Liver (tissue), 9 donors: ENCODE measurements around the gene SAYSD1. TPM values are rescaled to one million over a fixed set of nuclear protein-coding genes. Genes with fewer than 3 reads are reported as not detected.

ENCODE experiments used
- DNase-seq: peaks from one replicate; pipeline ENCODE4 v3.0.0-alpha.2; 2017; ENCODE audit warnings: low spot score
- H3K27ac ChIP-seq, 2 donors: one replicate each; pipeline ENCODE4 v1.7.0; 2013; ENCODE audit warnings: inconsistent platforms in 2 of 2, low read length in 2 of 2, control low read depth in 1 of 2, low read depth in 1 of 2, mild to moderate bottlenecking in 1 of 2
- H3K27me3 ChIP-seq, 4 donors: one replicate each; pipeline versions ENCODE4 v1.6.1 to v1.7.0; 2013; ENCODE audit warnings: low read length in 3 of 4, inconsistent platforms in 1 of 4, mild to moderate bottlenecking in 1 of 4, moderate library complexity in 1 of 4; ENCODE audit not compliant: control insufficient read depth in 4 of 4, insufficient read depth in 4 of 4
- H3K36me3 ChIP-seq, 4 donors: one replicate each; pipeline versions ENCODE4 v1.6.1 to v1.7.0; 2013; ENCODE audit warnings: low read length in 3 of 4, mild to moderate bottlenecking in 3 of 4, low read depth in 1 of 4, moderate library complexity in 1 of 4; ENCODE audit not compliant: control insufficient read depth in 4 of 4, insufficient read depth in 3 of 4
- H3K4me1 ChIP-seq, 4 donors: one replicate each; pipeline versions ENCODE4 v1.6.1 to v1.7.0; 2013; ENCODE audit warnings: low read length in 3 of 4, mild to moderate bottlenecking in 3 of 4, moderate library complexity in 1 of 4; ENCODE audit not compliant: control insufficient read depth in 4 of 4, insufficient read depth in 4 of 4
- H3K4me3 ChIP-seq, 3 donors: one replicate each; pipeline versions ENCODE4 v1.6.1 to v1.7.0; 2013; ENCODE audit warnings: low read length in 3 of 3, control low read depth in 1 of 3, low read depth in 1 of 3, mild to moderate bottlenecking in 1 of 3
- H3K9ac ChIP-seq, 2 donors: one replicate each; pipeline ENCODE4 v1.7.0; 2013; ENCODE audit warnings: low read length in 2 of 2, mild to moderate bottlenecking in 2 of 2, moderate library complexity in 2 of 2, control low read depth in 1 of 2, low read depth in 1 of 2
- H3K9me3 ChIP-seq, 4 donors: one replicate each; pipeline versions ENCODE4 v1.6.1 to v1.7.0; 2013; ENCODE audit warnings: low read length in 3 of 4; ENCODE audit not compliant: control insufficient read depth in 4 of 4
- EGR1 ChIP-seq, 2 donors: IDR thresholded peaks; 2 replicates each; pipeline ENCODE4 v1.6.1; 2016 to 2018; ENCODE audit warnings: antibody characterized with exemption in 2 of 2, low read depth in 2 of 2
- FOXA1 ChIP-seq: IDR thresholded peaks from 2 replicates; pipeline ENCODE4 v1.6.1; 2016; ENCODE audit warnings: antibody characterized with exemption
- FOXA2 ChIP-seq: IDR thresholded peaks from 2 replicates; pipeline ENCODE4 v1.6.1; 2016; ENCODE audit warnings: antibody characterized with exemption
- GABPA ChIP-seq, 2 donors: IDR thresholded peaks in 1 of 2; conservative IDR thresholded peaks in 1 of 2; 2 replicates each; pipeline ENCODE4 v1.6.1; 2016; ENCODE audit warnings: antibody characterized with exemption in 2 of 2, mild to moderate bottlenecking in 1 of 2, moderate library complexity in 1 of 2
- HNF4A ChIP-seq, 2 donors: conservative IDR thresholded peaks; 2 replicates each; pipeline ENCODE4 v1.6.1; 2016; ENCODE audit warnings: antibody characterized with exemption in 2 of 2, mild to moderate bottlenecking in 2 of 2
- HNF4G ChIP-seq: IDR thresholded peaks from 2 replicates; pipeline ENCODE4 v1.6.1; 2016; ENCODE audit warnings: antibody characterized with exemption
- JUND ChIP-seq, 2 donors: IDR thresholded peaks; 2 replicates each; pipeline ENCODE4 v1.6.1; 2016; ENCODE audit warnings: antibody characterized with exemption in 2 of 2
- NR2F2 ChIP-seq: IDR thresholded peaks from 2 replicates; pipeline ENCODE4 v1.6.1; 2016; ENCODE audit warnings: antibody characterized with exemption
- RXRA ChIP-seq, 2 donors: IDR thresholded peaks; 2 replicates each; pipeline ENCODE4 v1.6.1; 2017 to 2018; ENCODE audit warnings: antibody characterized with exemption in 2 of 2, mild to moderate bottlenecking in 1 of 2
- SP1 ChIP-seq: IDR thresholded peaks from 2 replicates; pipeline ENCODE4 v1.6.1; 2018; ENCODE audit warnings: antibody characterized with exemption, mild to moderate bottlenecking
- TAF1 ChIP-seq: conservative IDR thresholded peaks from 2 replicates; pipeline ENCODE4 v1.6.1; 2016; ENCODE audit warnings: antibody characterized with exemption, mild to moderate bottlenecking
- YY1 ChIP-seq: IDR thresholded peaks from 2 replicates; pipeline ENCODE4 v1.6.1; 2016; ENCODE audit warnings: antibody characterized with exemption, mild to moderate bottlenecking
- WGBS: extraction: QIAGEN DNeasy Blood & Tissue Kit; methylation state at CpG from one replicate; pipeline ENCODE4 v1.1.7; 2013; 5-methylcytosine and 5-hydroxymethylcytosine counted together
- polyA plus RNA-seq, 2 donors: library from polyadenylated mRNA; stranded (reverse) in 1 of 2; unstranded in 1 of 2; fragments of 200-250 nt in 1 of 2; fragments of >200 nt in 1 of 2; fragmentation: Nextera tagmentation in 1 of 2; extraction: Ambion mirVana in 1 of 2; gene quantifications; one replicate each; pipeline versions ENCODE4 v1.2.1 to v1.2.3, GENCODE V29; 2013 to 2015
- total RNA-seq, 2 donors: library from RNA; depleted of rRNA; stranded (reverse); fragments of >200 nt; gene quantifications; one replicate each; pipeline ENCODE4 v1.2.3, GENCODE V29; 2014
- TF ChIP-seq, protein P1 (sequence below): IDR thresholded peaks from 2 replicates; pipeline ENCODE4 v1.6.1; 2016; ENCODE audit warnings: antibody characterized with exemption, mild to moderate bottlenecking
- TF ChIP-seq, protein P2 (sequence below): IDR thresholded peaks from 2 replicates; pipeline ENCODE4 v1.6.1; 2016; ENCODE audit warnings: antibody characterized with exemption
- TF ChIP-seq, protein P3 (sequence below): IDR thresholded peaks from 2 replicates; pipeline ENCODE4 v1.6.1; 2016; ENCODE audit warnings: antibody characterized with exemption
- donor health status: healthy.
- donor health status: healthy.
- donor health status: healthy.
- donor health status: healthy.
- donor health status: healthy.

SAYSD1 gene
- total and polyA plus RNA-seq, 4 donors = 6.5 to 12.2 (median 9.3) TPM

DNA sequence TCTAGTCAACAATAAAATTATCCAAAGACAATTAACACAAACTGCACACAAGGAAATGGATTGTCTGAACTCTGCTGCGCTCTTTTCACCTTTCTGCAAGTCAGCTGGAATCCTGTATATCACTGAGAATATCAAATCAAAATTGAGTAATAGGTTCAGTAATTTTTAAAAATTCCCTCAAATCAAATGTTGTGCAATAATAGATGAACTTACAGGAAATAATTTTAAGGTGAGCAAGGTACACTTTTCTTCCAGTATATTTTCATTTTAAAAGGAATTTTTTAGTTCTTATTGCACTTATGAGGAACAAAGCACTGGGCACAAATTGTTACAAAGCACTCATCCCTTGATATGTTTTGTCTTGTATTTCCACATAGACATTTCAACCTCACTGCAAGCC, 1.2 kb downstream of the SAYSD1 start:
- Histone ChIP-seq H3K36me3 (peaks cover 0 to 16% (median 4%) of the 10 kb centered on the region in 4 donors), H3K27ac (no peak overlapping the region), H3K4me1 (peaks cover 0 to 17% (median 3%) of the 10 kb centered on the region in 4 donors), H3K27me3 (no peaks in the 10 kb centered on the region), H3K9me3 (no peaks in the 10 kb centered on the region), H3K9ac (no peak overlapping the region), H3K4me3 (peak overlapping the region in 1 of 3 donors; percentile 73)
- no peak for TF ChIP-seq EGR1 (IDR thresholded peaks at IDR 0.05; ENCODE audit: low read depth in 2 of 2)
- TF ChIP-seq SP1 = no peak
- no peak for TF ChIP-seq TAF1
- no peak for TF ChIP-seq HNF4A (conservative IDR thresholded peaks at IDR 0.05)
- TF ChIP-seq JUND (IDR thresholded peaks at IDR 0.05) = no peak
- TF ChIP-seq FOXA1 = no peak
- no peak for TF ChIP-seq GABPA (IDR thresholded peaks at IDR 0.05 in 1 of 2, conservative IDR thresholded peaks at IDR 0.05 in 1 of 2)
- TF ChIP-seq HNF4G = no peak
- no peak for TF ChIP-seq YY1
- TF ChIP-seq, protein P1, sequence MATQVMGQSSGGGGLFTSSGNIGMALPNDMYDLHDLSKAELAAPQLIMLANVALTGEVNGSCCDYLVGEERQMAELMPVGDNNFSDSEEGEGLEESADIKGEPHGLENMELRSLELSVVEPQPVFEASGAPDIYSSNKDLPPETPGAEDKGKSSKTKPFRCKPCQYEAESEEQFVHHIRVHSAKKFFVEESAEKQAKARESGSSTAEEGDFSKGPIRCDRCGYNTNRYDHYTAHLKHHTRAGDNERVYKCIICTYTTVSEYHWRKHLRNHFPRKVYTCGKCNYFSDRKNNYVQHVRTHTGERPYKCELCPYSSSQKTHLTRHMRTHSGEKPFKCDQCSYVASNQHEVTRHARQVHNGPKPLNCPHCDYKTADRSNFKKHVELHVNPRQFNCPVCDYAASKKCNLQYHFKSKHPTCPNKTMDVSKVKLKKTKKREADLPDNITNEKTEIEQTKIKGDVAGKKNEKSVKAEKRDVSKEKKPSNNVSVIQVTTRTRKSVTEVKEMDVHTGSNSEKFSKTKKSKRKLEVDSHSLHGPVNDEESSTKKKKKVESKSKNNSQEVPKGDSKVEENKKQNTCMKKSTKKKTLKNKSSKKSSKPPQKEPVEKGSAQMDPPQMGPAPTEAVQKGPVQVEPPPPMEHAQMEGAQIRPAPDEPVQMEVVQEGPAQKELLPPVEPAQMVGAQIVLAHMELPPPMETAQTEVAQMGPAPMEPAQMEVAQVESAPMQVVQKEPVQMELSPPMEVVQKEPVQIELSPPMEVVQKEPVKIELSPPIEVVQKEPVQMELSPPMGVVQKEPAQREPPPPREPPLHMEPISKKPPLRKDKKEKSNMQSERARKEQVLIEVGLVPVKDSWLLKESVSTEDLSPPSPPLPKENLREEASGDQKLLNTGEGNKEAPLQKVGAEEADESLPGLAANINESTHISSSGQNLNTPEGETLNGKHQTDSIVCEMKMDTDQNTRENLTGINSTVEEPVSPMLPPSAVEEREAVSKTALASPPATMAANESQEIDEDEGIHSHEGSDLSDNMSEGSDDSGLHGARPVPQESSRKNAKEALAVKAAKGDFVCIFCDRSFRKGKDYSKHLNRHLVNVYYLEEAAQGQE = no peak
- no peak for TF ChIP-seq FOXA2
- TF ChIP-seq, protein P2, sequence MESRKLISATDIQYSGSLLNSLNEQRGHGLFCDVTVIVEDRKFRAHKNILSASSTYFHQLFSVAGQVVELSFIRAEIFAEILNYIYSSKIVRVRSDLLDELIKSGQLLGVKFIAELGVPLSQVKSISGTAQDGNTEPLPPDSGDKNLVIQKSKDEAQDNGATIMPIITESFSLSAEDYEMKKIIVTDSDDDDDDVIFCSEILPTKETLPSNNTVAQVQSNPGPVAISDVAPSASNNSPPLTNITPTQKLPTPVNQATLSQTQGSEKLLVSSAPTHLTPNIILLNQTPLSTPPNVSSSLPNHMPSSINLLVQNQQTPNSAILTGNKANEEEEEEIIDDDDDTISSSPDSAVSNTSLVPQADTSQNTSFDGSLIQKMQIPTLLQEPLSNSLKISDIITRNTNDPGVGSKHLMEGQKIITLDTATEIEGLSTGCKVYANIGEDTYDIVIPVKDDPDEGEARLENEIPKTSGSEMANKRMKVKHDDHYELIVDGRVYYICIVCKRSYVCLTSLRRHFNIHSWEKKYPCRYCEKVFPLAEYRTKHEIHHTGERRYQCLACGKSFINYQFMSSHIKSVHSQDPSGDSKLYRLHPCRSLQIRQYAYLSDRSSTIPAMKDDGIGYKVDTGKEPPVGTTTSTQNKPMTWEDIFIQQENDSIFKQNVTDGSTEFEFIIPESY = no peak
- TF ChIP-seq, protein P3, sequence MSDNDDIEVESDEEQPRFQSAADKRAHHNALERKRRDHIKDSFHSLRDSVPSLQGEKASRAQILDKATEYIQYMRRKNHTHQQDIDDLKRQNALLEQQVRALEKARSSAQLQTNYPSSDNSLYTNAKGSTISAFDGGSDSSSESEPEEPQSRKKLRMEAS = no peak
- TF ChIP-seq RXRA (IDR thresholded peaks at IDR 0.05) = no peak
- no peak for DNase-seq
- 89% methylated on average over 1 of the region's 1 CpG for WGBS

DNA sequence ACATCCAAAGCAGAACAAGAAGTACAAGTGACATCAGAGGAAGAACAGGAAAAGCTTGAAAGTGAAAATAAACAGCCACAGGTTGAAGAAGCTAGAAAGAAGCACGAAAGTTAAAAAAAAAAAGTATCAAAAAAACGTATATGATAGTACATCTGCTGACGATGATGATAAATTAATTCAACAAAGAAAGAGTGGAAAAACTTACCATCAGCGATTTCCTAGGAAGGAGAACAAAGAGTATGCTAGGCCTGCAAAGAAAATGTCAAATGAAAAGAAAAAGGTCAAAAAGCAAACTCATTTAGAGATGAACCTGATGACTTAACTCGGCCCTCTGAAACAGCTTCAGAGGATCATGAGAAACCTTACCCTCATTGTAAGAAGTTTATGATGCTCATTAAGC, 3.7 kb downstream of the SAYSD1 start:
- WGBS = 89% methylated on average over 5 of the region's 5 CpGs
- Histone ChIP-seq H3K9me3 (no peaks in the 10 kb centered on the region), H3K27ac (no peak overlapping the region)

More for the DNA sequence above, 3.7 kb downstream of the SAYSD1 start:
- H3K4me1 ChIP-seq = peaks cover 0 to 17% (median 3%) of the 10 kb centered on the region in 4 donors
- H3K36me3 ChIP-seq = peaks cover 0 to 16% (median 4%) of the 10 kb centered on the region in 4 donors
- no peak overlapping the region for H3K4me3 ChIP-seq
- H3K27me3 ChIP-seq = no peaks in the 10 kb centered on the region
- TF ChIP-seq JUND (IDR thresholded peaks at IDR 0.05) (no peak), NR2F2 (no peak), FOXA1 (no peak), GABPA (IDR thresholded peaks at IDR 0.05 in 1 of 2, conservative IDR thresholded peaks at IDR 0.05 in 1 of 2) (no peak)
- no peak overlapping the region for H3K9ac ChIP-seq
- DNase-seq = no peak
